ENCODE measurements around the gene SVBP. TPM values are rescaled to one million over a fixed set of nuclear protein-coding genes. Genes with fewer than 3 reads are reported as not detected.

Gene SVBP
- total RNA-seq, 3 donors from 2014 or later, result 14.9 to 20.3 (median 15.4) TPM

DNA sequence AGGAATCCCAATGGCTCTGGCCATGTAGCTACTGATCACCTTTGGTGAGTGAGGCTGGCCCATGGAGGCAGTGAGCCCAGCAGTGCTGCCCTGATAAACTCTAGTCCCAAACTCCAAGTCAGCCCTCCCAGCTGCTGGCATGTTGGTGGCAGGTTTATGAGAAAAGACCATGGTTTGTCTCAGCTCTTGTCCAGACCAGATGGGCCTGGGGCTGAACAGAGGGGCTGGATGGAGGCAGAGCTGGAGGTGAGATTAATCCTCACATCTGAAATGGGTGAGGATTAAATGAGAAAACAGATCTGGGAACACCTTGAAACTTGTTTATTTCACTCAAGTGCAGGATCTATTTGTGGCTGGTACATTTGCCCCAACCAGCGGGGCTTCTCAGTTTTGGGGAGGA lies 29.2 kb downstream of the SVBP start:
- intact Hi-C loops (cut with DNase I, micrococcal nuclease), result no loop called here
- Histone ChIP-seq H3K9me3 (no peaks in the 10 kb centered on the region), H3K36me3 (ENCODE audit: low read depth) (no peaks in the 10 kb centered on the region), H3K4me3 (no peak overlapping the region), H3K4me1 (ENCODE audit: low read depth) (peaks cover 3% of the 10 kb centered on the region)
- ATAC-seq (no peak), DNase-seq (no peak)
- TF ChIP-seq, protein P1, sequence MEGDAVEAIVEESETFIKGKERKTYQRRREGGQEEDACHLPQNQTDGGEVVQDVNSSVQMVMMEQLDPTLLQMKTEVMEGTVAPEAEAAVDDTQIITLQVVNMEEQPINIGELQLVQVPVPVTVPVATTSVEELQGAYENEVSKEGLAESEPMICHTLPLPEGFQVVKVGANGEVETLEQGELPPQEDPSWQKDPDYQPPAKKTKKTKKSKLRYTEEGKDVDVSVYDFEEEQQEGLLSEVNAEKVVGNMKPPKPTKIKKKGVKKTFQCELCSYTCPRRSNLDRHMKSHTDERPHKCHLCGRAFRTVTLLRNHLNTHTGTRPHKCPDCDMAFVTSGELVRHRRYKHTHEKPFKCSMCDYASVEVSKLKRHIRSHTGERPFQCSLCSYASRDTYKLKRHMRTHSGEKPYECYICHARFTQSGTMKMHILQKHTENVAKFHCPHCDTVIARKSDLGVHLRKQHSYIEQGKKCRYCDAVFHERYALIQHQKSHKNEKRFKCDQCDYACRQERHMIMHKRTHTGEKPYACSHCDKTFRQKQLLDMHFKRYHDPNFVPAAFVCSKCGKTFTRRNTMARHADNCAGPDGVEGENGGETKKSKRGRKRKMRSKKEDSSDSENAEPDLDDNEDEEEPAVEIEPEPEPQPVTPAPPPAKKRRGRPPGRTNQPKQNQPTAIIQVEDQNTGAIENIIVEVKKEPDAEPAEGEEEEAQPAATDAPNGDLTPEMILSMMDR (IDR thresholded peaks at IDR 0.05), result no peak

DNA sequence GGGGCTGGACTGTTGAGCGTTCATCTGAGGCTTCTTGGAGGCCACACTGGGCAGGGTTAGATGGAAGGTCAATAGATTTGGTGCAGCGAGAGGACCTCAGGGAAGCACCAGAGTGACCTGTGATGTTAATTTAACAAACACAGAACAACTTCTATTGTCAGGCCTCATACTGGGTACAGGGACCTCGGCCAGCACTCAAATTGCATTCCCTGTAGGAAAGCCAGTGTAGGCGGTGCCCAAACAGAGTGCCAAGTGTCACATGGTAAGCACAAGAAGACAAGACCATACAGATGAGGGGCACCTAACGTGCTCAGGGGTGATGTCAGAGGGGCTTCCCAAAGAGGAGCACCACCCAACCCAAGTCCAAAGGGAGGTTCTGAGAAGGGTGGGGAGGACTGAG lies 31.1 kb downstream of the SVBP start:
- H3K36me3 ChIP-seq (ENCODE audit: low read depth), result no peaks in the 10 kb centered on the region
- no peaks in the 10 kb centered on the region for H3K9me3 ChIP-seq
- H3K4me3 ChIP-seq, result no peak overlapping the region
- peaks cover 3% of the 10 kb centered on the region for H3K4me1 ChIP-seq (ENCODE audit: low read depth)
- TF ChIP-seq, protein P1 (IDR thresholded peaks at IDR 0.05), result no peak
- intact Hi-C loops (cut with DNase I, micrococcal nuclease), result no loop called here
- no peak for DNase-seq
- ATAC-seq, result no peak

DNA sequence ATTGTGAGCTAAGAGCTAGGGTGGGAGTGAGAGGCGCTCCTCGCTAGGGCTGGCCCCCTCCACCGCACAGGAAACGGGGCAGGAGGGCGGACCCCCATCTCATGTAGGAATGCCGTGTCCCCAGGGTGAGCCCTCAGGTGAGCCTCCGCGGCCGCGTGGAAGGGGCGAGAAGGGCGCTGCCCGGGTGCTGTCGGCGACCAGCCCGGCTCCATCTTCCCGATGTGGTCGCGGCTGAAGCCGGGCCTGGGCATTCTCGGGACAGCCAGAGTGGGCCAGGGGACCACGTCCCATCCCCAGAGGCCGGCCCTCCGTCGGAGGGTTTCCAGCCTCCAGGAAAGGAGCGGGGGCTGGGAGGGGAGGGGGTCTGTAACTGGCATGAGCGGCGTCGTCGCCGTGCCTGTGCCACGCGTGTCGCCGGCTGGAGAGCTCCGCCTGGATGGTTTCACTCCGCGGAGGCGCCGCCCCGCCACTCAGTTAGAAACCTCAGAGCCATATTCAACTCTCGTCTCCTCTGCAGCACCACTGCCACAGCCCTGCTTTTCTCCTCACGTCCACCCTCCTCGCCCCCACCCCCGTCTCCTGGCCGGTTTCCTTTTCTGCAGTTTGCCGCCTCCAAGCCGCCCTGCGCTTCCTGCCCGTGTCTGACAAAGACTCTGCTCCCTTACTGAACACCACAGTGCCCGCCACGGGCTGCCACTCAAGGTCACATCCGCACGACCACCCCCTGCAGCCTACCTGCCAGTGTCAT lies 32.1 kb downstream of the SVBP start, which contains the start of gene TMEM269:
Gene TMEM269 (plus strand): TSS at position 46 of the 748 bp plus-strand sequence. CDS start 4,903 bp downstream, outside the sequence.
- H3K36me3 ChIP-seq (ENCODE audit: low read depth), result no peaks in the 10 kb centered on the region
- no peaks in the 10 kb centered on the region for H3K9me3 ChIP-seq
- ATAC-seq (peak; percentile 55), DNase-seq (peak; percentile 16 to 55 (median 44))
- TF ChIP-seq, protein P1 (IDR thresholded peaks at IDR 0.05), result no peak
- no peak within 1 kb of the TSS for H3K4me3 ChIP-seq
- H3K4me1 ChIP-seq (ENCODE audit: low read depth), result peaks cover 3% of the 10 kb centered on the region
- intact Hi-C loops (cut with DNase I, micrococcal nuclease), result no loop called here

DNA sequence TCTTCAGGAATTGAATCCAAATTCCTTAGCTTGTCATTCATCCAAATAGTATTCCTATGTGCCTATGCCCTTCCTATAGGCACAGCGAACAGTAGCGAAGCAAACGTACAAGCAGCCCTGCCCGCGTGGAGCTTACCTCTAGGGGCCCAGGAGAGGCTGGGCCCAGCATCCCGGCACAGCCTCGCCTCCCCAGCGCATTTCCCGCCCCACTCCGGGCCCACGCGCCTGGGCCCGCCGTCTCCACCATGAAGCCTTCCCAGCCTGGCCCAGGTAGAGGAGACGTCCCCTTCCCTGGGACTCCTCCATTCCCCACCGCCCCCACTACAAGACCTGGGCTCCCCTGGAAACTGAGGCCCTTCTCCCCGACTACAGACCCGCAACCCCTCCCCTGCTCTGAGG lies 32.7 kb downstream of the SVBP start:
- Histone ChIP-seq H3K36me3 (ENCODE audit: low read depth) (no peaks in the 10 kb centered on the region), H3K4me3 (no peak overlapping the region), H3K4me1 (ENCODE audit: low read depth) (peaks cover 3% of the 10 kb centered on the region), H3K9me3 (no peaks in the 10 kb centered on the region)
- ATAC-seq (no peak), DNase-seq (no peak)
- TF ChIP-seq, protein P1 (IDR thresholded peaks at IDR 0.05), result no peak
- intact Hi-C loops (cut with DNase I, micrococcal nuclease), result no loop called here

DNA sequence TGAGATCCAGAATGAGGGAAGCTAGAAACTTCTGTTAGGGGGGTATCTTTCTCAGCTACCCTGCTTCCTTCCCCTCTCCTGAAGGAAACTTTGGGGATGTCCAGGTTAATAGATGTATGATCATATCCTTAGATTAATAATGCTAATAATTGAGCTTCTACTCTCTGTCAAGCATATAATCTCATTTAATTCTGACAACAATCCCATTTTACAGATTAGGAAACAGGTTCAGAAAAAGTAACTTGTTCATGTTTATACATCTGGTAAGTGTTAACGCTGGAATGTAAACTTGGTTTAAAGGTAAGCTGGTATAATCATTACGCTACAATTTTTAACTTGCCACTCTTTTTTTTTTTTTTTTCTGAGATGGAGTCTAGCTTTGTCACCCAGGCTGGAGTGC lies 34.1 kb downstream of the SVBP start:
- TF ChIP-seq, protein P1 (IDR thresholded peaks at IDR 0.05), result no peak
- ATAC-seq, result no peak
- intact Hi-C loops (cut with DNase I, micrococcal nuclease), result no loop called here

More for the DNA sequence above, 34.1 kb downstream of the SVBP start:
- Histone ChIP-seq H3K36me3 (ENCODE audit: low read depth) (no peaks in the 10 kb centered on the region), H3K9me3 (no peaks in the 10 kb centered on the region), H3K4me1 (ENCODE audit: low read depth) (peaks cover 3% of the 10 kb centered on the region), H3K4me3 (no peak overlapping the region)
- DNase-seq, result no peak
